ENCODE measurements around the gene DEXI.

- no peak for TF ChIP-seq CTCF (IDR thresholded peaks at IDR 0.05; ENCODE audit: insufficient read depth, low read length, poor library complexity, severe bottlenecking)
- TF ChIP-seq EZH2phosphoT487 (conservative IDR thresholded peaks at IDR 0.05; ENCODE audit: low read length) = no peak
These were observed 47.0 kb downstream of the DEXI start for GRCh38 chr16:10895053-10895946.
